Measurements from ENCODE around the gene TOR1AIP1. TPM values are rescaled to one million over a fixed set of nuclear protein-coding genes. Genes with fewer than 3 reads are reported as not detected.

Gene TOR1AIP1
- total RNA-seq, 1 experiment from 2014 or later = 23.5 TPM

DNA sequence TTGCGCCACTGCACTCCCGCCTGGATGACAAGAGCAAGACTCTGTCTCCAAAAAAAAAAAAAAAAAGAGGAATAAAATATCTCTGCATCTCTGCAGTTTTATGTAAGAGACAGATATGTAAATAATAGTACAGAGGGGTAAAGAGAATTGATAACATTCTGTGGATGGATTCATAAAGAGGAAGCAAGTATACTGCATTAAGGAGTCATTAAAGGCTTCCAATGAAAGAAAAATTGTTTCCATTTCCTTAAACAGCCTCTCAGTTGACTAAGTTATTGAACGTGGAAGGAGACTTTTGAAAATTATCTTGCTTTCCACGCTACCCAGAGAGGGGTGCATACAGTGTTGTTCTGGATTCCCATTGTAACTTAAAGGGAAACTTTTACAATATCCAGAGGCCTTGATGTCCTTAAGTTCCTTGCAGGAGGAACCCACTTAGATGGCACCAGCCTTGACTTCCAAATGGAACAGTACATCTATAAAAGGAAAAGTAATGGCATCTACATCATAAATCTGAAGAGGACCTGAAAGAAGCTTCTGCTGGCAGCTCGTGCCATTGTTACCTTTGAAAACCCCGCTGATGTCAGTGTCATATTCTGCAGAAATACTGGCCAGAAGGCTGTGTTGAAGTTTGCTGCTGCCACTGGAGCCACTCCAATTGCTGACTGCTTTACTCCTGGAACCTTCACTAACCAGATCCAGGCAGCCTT is 86.4 kb downstream of the TOR1AIP1 start:
- no peaks in the 10 kb centered on the region for H3K9me3 ChIP-seq (ENCODE audit: insufficient read depth, low read depth)
- no peaks in the 10 kb centered on the region for H3K4me1 ChIP-seq (replicated peaks; ENCODE audit: insufficient read depth)
- ChIA-PET POLR2A (ENCODE audit: unreplicated experiment) (no interaction called here), CTCF (no interaction called here)
- no peaks in the 10 kb centered on the region for H3K9me2 ChIP-seq (ENCODE audit: insufficient read depth)
- H3K36me3 ChIP-seq (ENCODE audit: low read depth) = no peaks in the 10 kb centered on the region
- H2AFZ ChIP-seq = no peak overlapping the region
- intact Hi-C loops (cut with micrococcal nuclease; ENCODE audit: unreplicated experiment) = no loop called here
- no TSS peak for BruUV-seq (replicated peaks)
- H3K4me3 ChIP-seq = no peak overlapping the region
- no peaks in the 10 kb centered on the region for H4K20me1 ChIP-seq (ENCODE audit: insufficient read depth)
- H3K27ac ChIP-seq = no peak overlapping the region
- H3F3A ChIP-seq (ENCODE audit: insufficient read depth, low read depth) = 0 out of 2 replicates have a peak, but pooled peaks cover 4% of the 10 kb centered on the region
- DNase-seq = no peak
- H3K4me2 ChIP-seq = no peak overlapping the region
- H3K27me3 ChIP-seq (ENCODE audit: insufficient read depth, low read depth) = no peaks in the 10 kb centered on the region
- peaks cover 67% of the 10 kb centered on the region for H3K79me2 ChIP-seq (ENCODE audit: low read depth)
- TF ChIP-seq EZH2 (IDR thresholded peaks at IDR 0.05; ENCODE audit: low read depth) = no peak
- TF ChIP-seq, protein P1, sequence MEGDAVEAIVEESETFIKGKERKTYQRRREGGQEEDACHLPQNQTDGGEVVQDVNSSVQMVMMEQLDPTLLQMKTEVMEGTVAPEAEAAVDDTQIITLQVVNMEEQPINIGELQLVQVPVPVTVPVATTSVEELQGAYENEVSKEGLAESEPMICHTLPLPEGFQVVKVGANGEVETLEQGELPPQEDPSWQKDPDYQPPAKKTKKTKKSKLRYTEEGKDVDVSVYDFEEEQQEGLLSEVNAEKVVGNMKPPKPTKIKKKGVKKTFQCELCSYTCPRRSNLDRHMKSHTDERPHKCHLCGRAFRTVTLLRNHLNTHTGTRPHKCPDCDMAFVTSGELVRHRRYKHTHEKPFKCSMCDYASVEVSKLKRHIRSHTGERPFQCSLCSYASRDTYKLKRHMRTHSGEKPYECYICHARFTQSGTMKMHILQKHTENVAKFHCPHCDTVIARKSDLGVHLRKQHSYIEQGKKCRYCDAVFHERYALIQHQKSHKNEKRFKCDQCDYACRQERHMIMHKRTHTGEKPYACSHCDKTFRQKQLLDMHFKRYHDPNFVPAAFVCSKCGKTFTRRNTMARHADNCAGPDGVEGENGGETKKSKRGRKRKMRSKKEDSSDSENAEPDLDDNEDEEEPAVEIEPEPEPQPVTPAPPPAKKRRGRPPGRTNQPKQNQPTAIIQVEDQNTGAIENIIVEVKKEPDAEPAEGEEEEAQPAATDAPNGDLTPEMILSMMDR (conservative IDR thresholded peaks at IDR 0.05) = no peak

DNA sequence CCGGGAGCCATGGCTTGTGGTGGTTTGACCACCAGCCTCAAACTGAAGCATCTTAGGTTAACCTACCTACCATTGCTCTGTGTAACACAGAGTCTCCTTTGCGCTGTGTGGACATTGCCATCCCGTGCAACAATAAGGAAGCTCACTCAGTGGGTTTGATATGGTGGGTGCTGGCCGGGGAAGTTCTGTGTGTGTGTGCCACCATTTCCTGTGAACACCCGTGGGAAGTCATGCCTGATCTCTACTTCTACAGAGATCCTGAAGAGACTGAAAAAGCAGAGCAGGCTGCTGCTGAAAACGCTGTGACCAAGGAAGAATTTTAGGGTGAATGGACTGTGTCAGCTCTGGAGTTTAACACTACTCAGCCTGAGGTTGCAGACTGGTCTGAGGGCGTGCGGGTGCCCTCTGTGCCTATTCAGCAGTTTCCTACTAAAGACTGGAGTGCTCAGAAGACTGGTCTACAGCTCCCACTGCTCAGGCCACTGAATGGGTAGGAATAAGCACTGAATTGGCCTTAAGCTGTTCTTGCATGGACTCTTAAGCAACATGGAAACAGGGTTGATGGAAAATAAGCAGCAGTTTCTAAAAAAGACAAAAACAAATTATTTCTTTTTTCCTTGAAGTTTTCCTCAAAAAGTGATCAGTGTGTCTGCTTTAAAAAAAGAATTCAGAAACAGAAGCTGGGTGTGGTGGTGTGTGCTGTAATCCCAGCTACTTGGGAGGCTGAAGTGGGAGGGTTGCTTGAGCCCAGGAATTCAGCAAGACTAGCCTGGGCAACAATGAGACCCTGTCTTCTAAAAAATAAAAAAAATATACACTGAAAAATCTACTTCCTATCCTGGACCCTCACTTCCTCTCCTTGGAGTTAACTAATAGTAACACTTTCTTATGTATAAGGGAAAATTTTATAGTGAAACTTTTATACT is 87.2 kb downstream of the TOR1AIP1 start:
- Histone ChIP-seq H3K4me1 (replicated peaks; ENCODE audit: insufficient read depth) (no peaks in the 10 kb centered on the region), H3K9me3 (ENCODE audit: insufficient read depth, low read depth) (no peaks in the 10 kb centered on the region), H3K4me3 (no peak overlapping the region), H4K20me1 (ENCODE audit: insufficient read depth) (0 out of 2 replicates have a peak, but pooled peaks cover 2% of the 10 kb centered on the region), H3K79me2 (ENCODE audit: low read depth) (peaks cover 61% of the 10 kb centered on the region), H3K9me2 (ENCODE audit: insufficient read depth) (no peaks in the 10 kb centered on the region), H3K27me3 (ENCODE audit: insufficient read depth, low read depth) (no peaks in the 10 kb centered on the region), H3F3A (ENCODE audit: insufficient read depth, low read depth) (0 out of 2 replicates have a peak, but pooled peaks cover 4% of the 10 kb centered on the region), H2AFZ (no peak overlapping the region), H3K36me3 (ENCODE audit: low read depth) (no peaks in the 10 kb centered on the region), H3K27ac (no peak overlapping the region), H3K4me2 (no peak overlapping the region)
- no peak for DNase-seq
- intact Hi-C loops (cut with micrococcal nuclease; ENCODE audit: unreplicated experiment) = no loop called here
- ChIA-PET POLR2A (ENCODE audit: unreplicated experiment) (no interaction called here), CTCF (no interaction called here)
- TF ChIP-seq, protein P1 (conservative IDR thresholded peaks at IDR 0.05) = no peak
- no peak for TF ChIP-seq EZH2 (IDR thresholded peaks at IDR 0.05; ENCODE audit: low read depth)
- BruUV-seq (replicated peaks) = no TSS peak

Other genes with a start within 250 kb of the TOR1AIP1 start
- gene FAM163A, start 139.0 kb upstream of the TOR1AIP1 start, total RNA-seq (2021) = not detected in 2 replicates
- 106 and 142 TPM in 2 replicates for gene TOR1AIP2, start 4.5 kb upstream of the TOR1AIP1 start, total RNA-seq (2021)
- 27.0 and 30.6 TPM in 2 replicates for gene CEP350, start 72.5 kb downstream of the TOR1AIP1 start, total RNA-seq (2021)